Esophagus squamous epithelium (tissue), 5 donors: ENCODE results near the gene DNAH14. TPM values are rescaled to one million over a fixed set of nuclear protein-coding genes. Genes with fewer than 3 reads are reported as not detected.
"Not testable (repeated sequence)": the region's sequence is repeated elsewhere in the genome, so short reads cannot be mapped to it uniquely, and the experiment has no call there.

Experiments
- DNase-seq: peaks from one replicate; lab custom pipeline; 2025; lab: John Stamatoyannopoulos, UW
- H3K27ac ChIP-seq, 4 donors: fragments of 200-600 bp; sonication (generic); one replicate each; pipeline ENCODE4 v1.5.1; 2016 to 2019; ENCODE audit warnings: mild to moderate bottlenecking in 1 of 4
- H3K27me3 ChIP-seq, 4 donors: fragments of 200-600 bp; sonication (generic); 1 replicate in 3 of 4; 2 replicates in 1 of 4; pipeline versions ENCODE4 v1.5.1 to v1.6.0; 2017 to 2021; ENCODE audit warnings: antibody characterized with exemption in 1 of 4
- H3K36me3 ChIP-seq, 3 donors: fragments of 200-600 bp; sonication (generic); one replicate each; pipeline ENCODE4 v1.5.1; 2016 to 2019
- H3K4me1 ChIP-seq, 3 donors: fragments of 200-600 bp; sonication (generic); one replicate each; pipeline ENCODE4 v1.5.1; 2017 to 2019
- H3K4me3 ChIP-seq, 4 donors: fragments of 200-600 bp; sonication (generic); 1 replicate in 3 of 4; 2 replicates in 1 of 4; pipeline ENCODE4 v1.5.1; 2016 to 2019; ENCODE audit warnings: mild to moderate bottlenecking in 2 of 4, moderate library complexity in 1 of 4
- H3K9me3 ChIP-seq, 3 donors: fragments of 200-600 bp; sonication (generic); one replicate each; pipeline ENCODE4 v1.5.1; 2016 to 2019
- CTCF ChIP-seq, 6 experiments: fragments of 450-650 bp in 4 of 6; fragments of 200-600 bp in 2 of 6; sonication (generic) in 2 of 6; IDR thresholded peaks; one replicate each; pipeline ENCODE4 v1.5.1; 2016 to 2019; ENCODE audit warnings: antibody characterized with exemption in 6 of 6, mild to moderate bottlenecking in 4 of 6, moderate library complexity in 4 of 6
- POLR2A ChIP-seq, 4 donors: fragments of 450-650 bp; IDR thresholded peaks; one replicate each; pipeline ENCODE4 v1.6.1; 2017; ENCODE audit warnings: antibody characterized with exemption in 4 of 4, mild to moderate bottlenecking in 4 of 4, moderate library complexity in 3 of 4
- WGBS, 2 donors: methylation state at CpG; one replicate each; pipeline ENCODE4 v1.1.5; 2018; 5-methylcytosine and 5-hydroxymethylcytosine counted together
- intact Hi-C: fragments of 100-400 bp; cut with DNase I; formaldehyde crosslinking; loops from one replicate; pipeline ENCODE4 v1.15.0; 2022
- total RNA-seq, 4 donors: library from RNA; depleted of rRNA; stranded (reverse); fragments of >200 nt; gene quantifications; one replicate each; pipeline ENCODE4 v1.1.0, GENCODE V29; 2016
- donor health status: DM: yes; HTN: yes; CAD: no.

The DNAH14 gene
- total RNA-seq, 4 donors from 2014 or later = 2.0 to 11.4 (median 7.3) TPM

GRCh38 chr1:225021037-225021436, 91.6 kb downstream of the DNAH14 start:
- DNase-seq = no peak
- intact Hi-C loops = no loop called here

DNA sequence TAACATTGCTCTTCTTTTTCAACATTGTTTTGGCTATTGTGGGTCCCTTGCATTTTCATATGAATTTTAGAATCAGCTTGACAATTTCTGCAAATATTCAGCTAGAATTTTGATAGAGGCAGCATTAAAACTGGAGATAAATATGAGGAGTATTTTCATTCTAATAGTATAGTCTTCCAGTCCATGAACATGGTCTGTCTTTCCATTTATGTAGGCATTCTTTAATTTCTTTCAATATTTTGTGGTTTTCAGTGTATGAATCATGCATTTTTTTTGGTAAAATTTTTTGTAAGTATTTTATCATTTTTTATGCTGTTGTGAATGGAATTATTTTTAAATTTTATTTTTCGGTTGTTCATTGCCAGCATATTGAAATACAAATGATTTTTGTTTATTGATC, 97.2 kb downstream of the DNAH14 start:
- no peak for TF ChIP-seq CTCF (IDR thresholded peaks at IDR 0.05)
- TF ChIP-seq POLR2A (IDR thresholded peaks at IDR 0.05) = no peak
- no peaks in the 10 kb centered on the region for H3K9me3 ChIP-seq
- H3K4me3 ChIP-seq = no peak overlapping the region
- H3K4me1 ChIP-seq = no peaks in the 10 kb centered on the region
- intact Hi-C loops = no loop called here
- no peak for DNase-seq
- 71 to 87% methylated on average over 1 of the region's 1 CpG for WGBS, 2 donors
- no peaks in the 10 kb centered on the region for H3K36me3 ChIP-seq
- no peak overlapping the region for H3K27ac ChIP-seq
- H3K27me3 ChIP-seq = no peaks in the 10 kb centered on the region

More at GRCh38 chr1:225021037-225021436, 91.6 kb downstream of the DNAH14 start:
- Histone ChIP-seq H3K27ac (no peak overlapping the region), H3K9me3 (peaks cover 0 to 8% (median 6%) of the 10 kb centered on the region in 3 donors), H3K4me3 (no peak overlapping the region), H3K4me1 (no peaks in the 10 kb centered on the region), H3K27me3 (no peaks in the 10 kb centered on the region), H3K36me3 (no peaks in the 10 kb centered on the region)
- TF ChIP-seq POLR2A (IDR thresholded peaks at IDR 0.05) (no peak), CTCF (IDR thresholded peaks at IDR 0.05) (no peak)

- intact Hi-C loops = not testable (repeated sequence)
- 83 to 100% methylated on average over 1 of the region's 1 CpG for WGBS, 2 donors
These were observed 107.0 kb downstream of the DNAH14 start for GRCh38 chr1:225036441-225036840.

GRCh38 chr1:225042263-225042662, 112.8 kb downstream of the DNAH14 start:
- H3K36me3 ChIP-seq = no peaks in the 10 kb centered on the region
- no peak for TF ChIP-seq POLR2A (IDR thresholded peaks at IDR 0.05)
- TF ChIP-seq CTCF (IDR thresholded peaks at IDR 0.05) = no peak
- H3K4me3 ChIP-seq = no peak overlapping the region
- no peak overlapping the region for H3K27ac ChIP-seq
- H3K9me3 ChIP-seq = no peaks in the 10 kb centered on the region
- intact Hi-C loops = no loop called here
- H3K4me1 ChIP-seq = no peaks in the 10 kb centered on the region
- H3K27me3 ChIP-seq = no peaks in the 10 kb centered on the region
- no peak for DNase-seq

More at GRCh38 chr1:225036441-225036840, 107.0 kb downstream of the DNAH14 start:
- not testable (repeated sequence) for H3K4me3 ChIP-seq, H3K27ac ChIP-seq, H3K27me3 ChIP-seq, H3K4me1 ChIP-seq, H3K36me3 ChIP-seq, DNase-seq, H3K9me3 ChIP-seq

GRCh38 chr1:225044258-225044657, 114.8 kb downstream of the DNAH14 start:
- intact Hi-C loops = no loop called here
- H3K9me3 ChIP-seq = no peaks in the 10 kb centered on the region
- no peak for TF ChIP-seq POLR2A (IDR thresholded peaks at IDR 0.05)
- no peak for TF ChIP-seq CTCF (IDR thresholded peaks at IDR 0.05)
- H3K27ac ChIP-seq = no peak overlapping the region
- H3K4me3 ChIP-seq = no peak overlapping the region
- no peaks in the 10 kb centered on the region for H3K27me3 ChIP-seq
- no peaks in the 10 kb centered on the region for H3K4me1 ChIP-seq
- DNase-seq = no peak
- no peaks in the 10 kb centered on the region for H3K36me3 ChIP-seq

DNA sequence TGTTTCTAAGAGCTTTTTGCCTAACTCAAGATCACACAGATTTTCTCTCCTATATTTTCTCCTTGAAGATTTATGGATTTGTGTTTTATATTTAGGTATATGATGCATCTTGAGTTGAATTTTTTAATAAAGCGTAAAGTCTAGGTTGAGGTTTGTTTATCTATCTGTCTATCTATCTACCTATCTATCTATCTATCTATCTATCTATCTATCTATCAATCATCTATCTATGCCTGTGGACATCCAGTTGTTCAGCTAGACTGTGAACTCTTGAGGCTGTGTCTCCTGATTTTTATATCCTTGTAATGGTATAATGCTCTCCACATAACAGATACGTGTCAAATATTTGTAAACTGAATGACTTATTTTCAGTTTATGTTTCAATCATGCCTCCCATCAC, 120.1 kb downstream of the DNAH14 start:
- Histone ChIP-seq H3K27me3 (no peaks in the 10 kb centered on the region), H3K4me1 (no peaks in the 10 kb centered on the region), H3K9me3 (no peaks in the 10 kb centered on the region), H3K4me3 (no peak overlapping the region), H3K36me3 (no peaks in the 10 kb centered on the region), H3K27ac (no peak overlapping the region)
- 89 to 93% methylated on average over 2 of the region's 2 CpGs for WGBS, 2 donors
- DNase-seq = no peak
- intact Hi-C loops = no loop called here
- TF ChIP-seq CTCF (IDR thresholded peaks at IDR 0.05) = no peak
